MM.1S (cell line): Measurements from ENCODE around the gene PRPSAP2.

Experiments used
- DNase-seq: peaks from one replicate; pipeline ENCODE4 v3.0.0-alpha.2; 2015
- H2AFZ ChIP-seq: fragments of 300-600 bp; sonication (generic); 2 replicates; pipeline ENCODE4 v1.6.0; 2016; ENCODE audit warnings: antibody characterized with exemption, low read length
- H3F3A ChIP-seq: fragments of 300-600 bp; sonication (generic); 2 replicates; pipeline ENCODE4 v1.6.1; 2016; ENCODE audit warnings: mild to moderate bottlenecking, antibody characterized with exemption, low read length, moderate library complexity, mixed read lengths; ENCODE audit not compliant: insufficient read depth
- H3K27ac ChIP-seq: fragments of 300-600 bp; sonication (generic); 2 replicates; pipeline ENCODE4 v1.5.1; 2016; ENCODE audit warnings: mild to moderate bottlenecking, low read length
- H3K27me3 ChIP-seq: fragments of 300-600 bp; sonication (generic); replicated peaks from 2 replicates; pipeline ENCODE4 v1.6.0; 2016; ENCODE audit warnings: low read length; ENCODE audit not compliant: insufficient read depth
- H3K36me3 ChIP-seq: fragments of 300-600 bp; sonication (generic); replicated peaks from 2 replicates; pipeline ENCODE4 v1.6.1; 2016; ENCODE audit warnings: mild to moderate bottlenecking, low read length, mixed read lengths; ENCODE audit not compliant: insufficient read depth
- H3K4me1 ChIP-seq: fragments of 300-600 bp; sonication (generic); 2 replicates; pipeline ENCODE4 v1.6.1; 2016; ENCODE audit warnings: low read length, mixed read lengths
- H3K4me2 ChIP-seq: fragments of 300-600 bp; sonication (generic); 2 replicates; pipeline ENCODE4 v1.6.0; 2016; ENCODE audit warnings: low read depth, low read length
- H3K4me3 ChIP-seq: fragments of 300-600 bp; sonication (generic); 2 replicates; pipeline ENCODE4 v1.5.1; 2016; ENCODE audit warnings: low read length, mixed read lengths
- H3K79me2 ChIP-seq: fragments of 300-600 bp; sonication (generic); 2 replicates; pipeline ENCODE4 v1.6.1; 2016; ENCODE audit warnings: mixed run types, low read length, mixed read lengths
- H3K9ac ChIP-seq: fragments of 300-600 bp; sonication (generic); 2 replicates; pipeline ENCODE4 v1.6.1; 2016; ENCODE audit warnings: low read length, mixed read lengths
- H3K9me2 ChIP-seq: fragments of 300-600 bp; sonication (generic); replicated peaks from 2 replicates; pipeline ENCODE4 v1.6.1; 2016; ENCODE audit warnings: mild to moderate bottlenecking, low read length, mixed read lengths; ENCODE audit not compliant: insufficient read depth
- H3K9me3 ChIP-seq: fragments of 300-600 bp; sonication (generic); replicated peaks from 2 replicates; pipeline ENCODE4 v1.6.1; 2016; ENCODE audit warnings: mild to moderate bottlenecking, low read length, mixed read lengths; ENCODE audit not compliant: insufficient read depth
- H4K20me1 ChIP-seq: fragments of 300-600 bp; sonication (generic); 2 replicates; pipeline ENCODE4 v1.6.1; 2016; ENCODE audit warnings: mild to moderate bottlenecking, low read length, moderate library complexity, mixed read lengths; ENCODE audit not compliant: insufficient read depth
- EZH2 ChIP-seq: fragments of 300-600 bp; sonication (generic); optimal IDR thresholded peaks from 2 replicates; pipeline ENCODE3; 2017; ENCODE audit warnings: low read depth, mild to moderate bottlenecking, antibody characterized with exemption, low read length, mixed read lengths
- EZH2phosphoT487 ChIP-seq: fragments of 300-600 bp; sonication (generic); IDR thresholded peaks from 2 replicates; pipeline ENCODE4 v1.6.1; 2018; ENCODE audit warnings: antibody characterized with exemption, low read length
- TF ChIP-seq, protein P1 (sequence below): fragments of 300-600 bp; sonication (generic); IDR thresholded peaks from 2 replicates; pipeline ENCODE4 v1.5.1; 2016; ENCODE audit warnings: antibody characterized with exemption, low read length, mixed read lengths

The PRPSAP2 gene

DNA sequence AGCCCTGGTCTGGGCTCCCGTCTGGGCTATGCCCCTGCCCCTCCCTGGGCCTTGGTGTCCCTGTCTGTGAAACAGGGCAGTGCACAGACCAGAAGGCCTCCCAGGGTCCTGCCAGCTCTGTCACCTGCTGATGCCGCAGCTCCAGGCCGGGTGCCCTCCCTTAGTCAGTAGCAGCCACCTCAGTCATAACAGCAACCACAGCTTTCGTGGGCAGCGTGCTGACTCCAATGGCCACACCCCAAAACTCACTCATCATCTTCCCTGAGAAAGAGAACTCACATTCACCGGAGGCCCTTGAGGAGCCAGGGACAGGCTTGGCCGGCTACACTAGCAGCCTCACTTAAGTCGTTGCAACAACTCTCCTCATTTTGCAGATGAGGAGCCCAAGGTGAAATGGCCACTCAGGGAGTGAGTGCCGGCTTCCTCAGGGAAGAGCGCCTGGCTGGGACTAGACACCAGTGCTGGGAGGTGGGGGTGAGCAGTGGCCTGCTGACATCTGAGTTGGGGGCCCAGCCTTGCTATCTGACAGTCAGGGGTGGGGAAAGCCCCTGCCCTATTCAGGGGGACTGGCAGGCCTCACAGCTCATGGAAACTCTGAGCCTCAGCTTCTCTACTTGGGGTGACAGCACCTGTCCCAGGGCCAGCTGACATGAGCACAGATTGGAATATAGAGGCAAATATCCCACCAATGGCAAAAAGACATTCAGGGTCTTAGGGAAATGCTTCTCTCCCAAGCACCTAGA lies 116.6 kb downstream of the PRPSAP2 start:
- no peaks in the 10 kb centered on the region for H3K4me1 ChIP-seq
- H2AFZ ChIP-seq = no peak overlapping the region
- H3K79me2 ChIP-seq = no peaks in the 10 kb centered on the region
- no peak overlapping the region for H3K9ac ChIP-seq
- no peaks in the 10 kb centered on the region for H3K9me3 ChIP-seq
- no peaks in the 10 kb centered on the region for H4K20me1 ChIP-seq
- no peak overlapping the region for H3K27ac ChIP-seq
- H3F3A ChIP-seq = no peaks in the 10 kb centered on the region
- no peak for DNase-seq
- no peak for TF ChIP-seq EZH2phosphoT487
- TF ChIP-seq, protein P1, sequence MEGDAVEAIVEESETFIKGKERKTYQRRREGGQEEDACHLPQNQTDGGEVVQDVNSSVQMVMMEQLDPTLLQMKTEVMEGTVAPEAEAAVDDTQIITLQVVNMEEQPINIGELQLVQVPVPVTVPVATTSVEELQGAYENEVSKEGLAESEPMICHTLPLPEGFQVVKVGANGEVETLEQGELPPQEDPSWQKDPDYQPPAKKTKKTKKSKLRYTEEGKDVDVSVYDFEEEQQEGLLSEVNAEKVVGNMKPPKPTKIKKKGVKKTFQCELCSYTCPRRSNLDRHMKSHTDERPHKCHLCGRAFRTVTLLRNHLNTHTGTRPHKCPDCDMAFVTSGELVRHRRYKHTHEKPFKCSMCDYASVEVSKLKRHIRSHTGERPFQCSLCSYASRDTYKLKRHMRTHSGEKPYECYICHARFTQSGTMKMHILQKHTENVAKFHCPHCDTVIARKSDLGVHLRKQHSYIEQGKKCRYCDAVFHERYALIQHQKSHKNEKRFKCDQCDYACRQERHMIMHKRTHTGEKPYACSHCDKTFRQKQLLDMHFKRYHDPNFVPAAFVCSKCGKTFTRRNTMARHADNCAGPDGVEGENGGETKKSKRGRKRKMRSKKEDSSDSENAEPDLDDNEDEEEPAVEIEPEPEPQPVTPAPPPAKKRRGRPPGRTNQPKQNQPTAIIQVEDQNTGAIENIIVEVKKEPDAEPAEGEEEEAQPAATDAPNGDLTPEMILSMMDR = no peak
- no peak for TF ChIP-seq EZH2
- H3K36me3 ChIP-seq = no peaks in the 10 kb centered on the region
- H3K9me2 ChIP-seq = no peaks in the 10 kb centered on the region
- no peaks in the 10 kb centered on the region for H3K27me3 ChIP-seq
- H3K4me2 ChIP-seq = no peak overlapping the region
- H3K4me3 ChIP-seq = no peak overlapping the region

DNA sequence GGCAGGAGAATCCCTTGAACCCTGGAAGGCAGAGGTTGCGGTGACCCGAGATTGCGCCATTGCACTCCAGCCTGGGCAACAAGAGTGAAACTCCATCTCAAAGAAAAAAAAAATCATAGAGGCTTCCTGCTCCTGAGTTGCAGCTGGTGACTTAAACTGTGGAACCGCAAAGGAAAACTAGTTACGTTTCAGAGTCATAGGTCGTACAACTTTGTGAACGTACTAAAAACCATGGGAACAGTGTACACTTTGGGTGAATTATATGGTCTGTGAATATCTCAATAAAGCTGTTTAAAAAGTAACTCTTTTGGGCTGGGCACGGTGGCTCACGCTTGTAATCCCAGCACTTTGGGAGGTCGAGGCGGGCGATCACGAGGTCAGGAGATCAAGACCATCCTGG lies 117.7 kb downstream of the PRPSAP2 start:
- H3K9ac ChIP-seq = no peak overlapping the region
- no peaks in the 10 kb centered on the region for H3F3A ChIP-seq
- no peaks in the 10 kb centered on the region for H3K79me2 ChIP-seq
- no peak overlapping the region for H2AFZ ChIP-seq
- H3K27ac ChIP-seq = no peak overlapping the region
- no peaks in the 10 kb centered on the region for H3K9me2 ChIP-seq
- no peaks in the 10 kb centered on the region for H3K4me1 ChIP-seq
- H3K27me3 ChIP-seq = no peaks in the 10 kb centered on the region
- TF ChIP-seq EZH2phosphoT487 (no peak), EZH2 (no peak)
- TF ChIP-seq, protein P1 = no peak
- DNase-seq = no peak
- no peak overlapping the region for H3K4me3 ChIP-seq
- H3K4me2 ChIP-seq = no peak overlapping the region
- no peaks in the 10 kb centered on the region for H3K9me3 ChIP-seq
- no peaks in the 10 kb centered on the region for H3K36me3 ChIP-seq
- H4K20me1 ChIP-seq = no peaks in the 10 kb centered on the region

DNA sequence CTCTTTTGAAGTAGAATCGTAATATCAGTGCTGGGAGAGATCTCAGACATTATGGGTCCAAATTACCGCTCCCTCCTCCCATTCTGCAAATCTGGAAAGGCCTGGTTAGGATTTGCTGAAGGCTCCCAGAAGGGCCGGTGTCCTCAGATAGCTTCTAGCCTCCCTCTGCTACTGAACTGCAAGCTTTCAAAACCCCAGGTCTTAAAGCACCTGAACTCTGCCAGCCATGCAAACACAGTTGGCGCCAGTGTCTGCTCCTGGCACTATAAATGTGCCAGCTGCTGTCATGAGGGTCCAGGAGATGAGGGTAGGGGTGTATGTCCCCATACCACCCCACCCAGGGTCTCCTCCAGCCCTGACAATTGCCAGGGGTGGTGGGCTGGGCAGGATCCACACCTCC lies 118.3 kb downstream of the PRPSAP2 start:
- H3K4me1 ChIP-seq = no peaks in the 10 kb centered on the region
- no peaks in the 10 kb centered on the region for H3F3A ChIP-seq
- H3K9ac ChIP-seq = no peak overlapping the region
- TF ChIP-seq EZH2phosphoT487 = no peak
- TF ChIP-seq EZH2 = no peak
- TF ChIP-seq, protein P1 = no peak
- DNase-seq = no peak
- H3K9me2 ChIP-seq = no peaks in the 10 kb centered on the region
- H3K27me3 ChIP-seq = no peaks in the 10 kb centered on the region
- no peak overlapping the region for H3K4me2 ChIP-seq
- H3K9me3 ChIP-seq = no peaks in the 10 kb centered on the region
- no peaks in the 10 kb centered on the region for H3K36me3 ChIP-seq
- no peak overlapping the region for H3K27ac ChIP-seq
- H4K20me1 ChIP-seq = no peaks in the 10 kb centered on the region
- no peak overlapping the region for H2AFZ ChIP-seq
- H3K4me3 ChIP-seq = no peak overlapping the region
- no peaks in the 10 kb centered on the region for H3K79me2 ChIP-seq
